HepG2 (cell line): Measurements from ENCODE around the gene DSCAML1. TPM values are rescaled to one million over a fixed set of nuclear protein-coding genes. Genes with fewer than 3 reads are reported as not detected.

Source experiments
- ATAC-seq: fragments of 200-7000 bp; cut with Tn5 transposase; 3 replicates; pipeline ENCODE4 v1.9.1; 2020; ENCODE audit warnings: mild to moderate bottlenecking, moderate library complexity
- BruUV-seq: library from RNA; stranded (reverse); fragments of 400-500 nt; replicated peaks from 2 replicates; lab custom pipeline; 2021; lab: Mats Ljungman, UMichigan
- CTCF ChIA-PET: fragments of 300-600 bp; formaldehyde crosslinking; extraction: SDS; loops from one replicate; lab custom pipeline; 2021; ENCODE audit warnings: low total read pairs, inconsistent platforms, low intra/inter-chr PET ratio; lab: Yijun Ruan, JAX
- POLR2A ChIA-PET: fragments of 350-600 bp; sonication (Branson Sonifier 250); formaldehyde crosslinking; loops from one replicate; lab custom pipeline; 2020; ENCODE audit warnings: antibody characterized with exemption, inconsistent platforms; lab: Yijun Ruan, JAX
- DNase-seq: peaks from one replicate; pipeline ENCODE4 v3.0.0-alpha.2; 2015; ENCODE audit warnings: low spot score
- FAIRE-seq: peaks from 3 replicates; lab custom pipeline; 2011; peaks lifted over from hg19 to GRCh38; lab: Jason Lieb, UNC
- H2AFZ ChIP-seq: one replicate; pipeline ENCODE4 v1.6.1; 2011; ENCODE audit warnings: low read length, inconsistent platforms
- H3K27ac ChIP-seq: fragments of 300-600 bp; 3 replicates; pipeline ENCODE4 v1.8.0; 2011; ENCODE audit warnings: mixed run types, mild to moderate bottlenecking, mixed read lengths, low read length, inconsistent platforms; ENCODE audit not compliant: insufficient read depth; ENCODE audit errors: extremely low read length
- H3K27me3 ChIP-seq, 2 experiments: fragments of 200-600 bp in 1 of 2; 2 replicates in 1 of 2; 3 replicates in 1 of 2; pipeline versions ENCODE4 v1.6.0 to v1.8.0; 2011; ENCODE audit warnings: low read length in 2 of 2, mild to moderate bottlenecking in 2 of 2, moderate library complexity in 2 of 2, inconsistent platforms in 1 of 2; ENCODE audit not compliant: insufficient read depth in 2 of 2, control insufficient read depth in 1 of 2
- H3K36me3 ChIP-seq, 2 experiments: fragments of 200-600 bp in 1 of 2; replicated peaks in 1 of 2; 2 replicates in 1 of 2; 3 replicates in 1 of 2; pipeline versions ENCODE4 v1.5.1 to v1.8.0; 2011; ENCODE audit warnings: low read length in 2 of 2, inconsistent platforms in 1 of 2; ENCODE audit not compliant: insufficient read depth in 2 of 2, control insufficient read depth in 1 of 2
- H3K4me1 ChIP-seq: 2 replicates; pipeline ENCODE4 v1.5.1; 2012; ENCODE audit warnings: low read length, inconsistent platforms; ENCODE audit not compliant: insufficient read depth
- H3K4me2 ChIP-seq: 2 replicates; pipeline ENCODE4 v1.6.0; 2011; ENCODE audit warnings: low read depth, low read length, inconsistent platforms
- H3K4me3 ChIP-seq, 3 experiments: fragments of 200-600 bp in 1 of 3; sonication (generic), shearing (Covaris generic) in 1 of 3; replicated peaks in 1 of 3; 2 replicates each; pipeline ENCODE4 v1.5.1; 2011 to 2016; ENCODE audit warnings: low read length in 3 of 3, inconsistent platforms in 2 of 3, low read depth in 2 of 3, mild to moderate bottlenecking in 2 of 3, control low read depth in 1 of 3, mixed read lengths in 1 of 3; ENCODE audit not compliant: insufficient read depth in 1 of 3
- H3K79me2 ChIP-seq: one replicate; pipeline ENCODE4 v1.6.1; 2011; ENCODE audit warnings: low read length, inconsistent platforms; ENCODE audit not compliant: insufficient read depth
- H3K9ac ChIP-seq: 2 replicates; pipeline ENCODE4 v1.6.0; 2011; ENCODE audit warnings: mild to moderate bottlenecking, low read depth, low read length, inconsistent platforms; ENCODE audit not compliant: insufficient read depth
- H3K9me3 ChIP-seq: 2 replicates; pipeline ENCODE4 v1.5.1; 2012; ENCODE audit warnings: mild to moderate bottlenecking, low read length
- H4K20me1 ChIP-seq: 2 replicates; pipeline ENCODE4 v1.6.0; 2011; ENCODE audit warnings: inconsistent platforms, mild to moderate bottlenecking, low read length, moderate library complexity; ENCODE audit not compliant: insufficient read depth
- ATM ChIP-seq: fragments of 450-650 bp; IDR thresholded peaks from 2 replicates; pipeline ENCODE4 v1.7.1; 2017; ENCODE audit warnings: mild to moderate bottlenecking, borderline replicate concordance
- CSRNP2 ChIP-seq: sonication (generic); formaldehyde crosslinking; conservative IDR thresholded peaks from 2 replicates; pipeline ENCODE4 v1.8.0; 2022; ENCODE audit warnings: low read depth, missing genetic modification reagents
- HMGA1 ChIP-seq: sonication (generic); formaldehyde crosslinking; conservative IDR thresholded peaks from 2 replicates; pipeline ENCODE4 v1.4.0; 2020; ENCODE audit warnings: missing genetic modification reagents
- MXD4 ChIP-seq: IDR thresholded peaks from 2 replicates; pipeline ENCODE4 v1.6.1; 2016; ENCODE audit warnings: mild to moderate bottlenecking, missing biosample characterization, missing genetic modification reagents
- SNAPC2 ChIP-seq: sonication (generic); formaldehyde crosslinking; IDR thresholded peaks from 2 replicates; pipeline ENCODE4 v1.8.1; 2022; ENCODE audit warnings: mild to moderate bottlenecking, missing genetic modification reagents
- ZNF414 ChIP-seq: sonication (generic); formaldehyde crosslinking; IDR thresholded peaks from 2 replicates; pipeline ENCODE4 v1.5.0; 2020; ENCODE audit warnings: missing genetic modification reagents
- WGBS: methylation state at CpG from one replicate; pipeline ENCODE4 v1.1.6; 2017; ENCODE audit warnings: low lambda C conversion rate; 5-methylcytosine and 5-hydroxymethylcytosine counted together
- in situ Hi-C: cut with HindIII; loops from 2 replicates; pipeline ENCODE4 v1.10.0; 2017; ENCODE audit warnings: low pct_unique_long_range_greater_than_20kb; ENCODE audit not compliant: extremely low pct_ligation_motif_present
- intact Hi-C: fragments of 100-400 bp; cut with micrococcal nuclease; formaldehyde crosslinking; loops from one replicate; pipeline ENCODE4 v1.10.0; 2022; ENCODE audit not compliant: unreplicated experiment
- polyA plus RNA-seq, 8 experiments: library from polyadenylated mRNA; depleted of rRNA in 3 of 8; stranded (reverse) in 7 of 8; unstranded in 1 of 8; fragments of >200 nt; fragmentation: Illumina TruSeq in 4 of 8; extraction: Trizol in 4 of 8; gene quantifications; 2 replicates each; pipeline versions ENCODE4 v1.2.1 to v1.2.3, GENCODE V29; 2011 to 2016; ENCODE audit warnings: low read depth in 4 of 8, missing spikeins in 1 of 8, mixed read lengths in 1 of 8; ENCODE audit not compliant: insufficient read depth in 1 of 8
- total RNA-seq, 5 experiments: library from RNA; depleted of rRNA; stranded (reverse); fragments of >200 nt; fragmentation: Illumina TruSeq; extraction: Trizol; gene quantifications; 2 replicates each; pipeline ENCODE4 v1.2.3, GENCODE V29; 2016; ENCODE audit warnings: low read depth in 1 of 5
- TF ChIP-seq, protein P1 (sequence below): IDR thresholded peaks from 2 replicates; pipeline ENCODE4 v1.6.1; 2016

DSCAML1 gene
- total and polyA plus RNA-seq, 2 of the 13 experiments (the other 11 are each of a cell fraction or from before 2014, with no cell fraction given): 0.29 to 0.40 TPM

DNA sequence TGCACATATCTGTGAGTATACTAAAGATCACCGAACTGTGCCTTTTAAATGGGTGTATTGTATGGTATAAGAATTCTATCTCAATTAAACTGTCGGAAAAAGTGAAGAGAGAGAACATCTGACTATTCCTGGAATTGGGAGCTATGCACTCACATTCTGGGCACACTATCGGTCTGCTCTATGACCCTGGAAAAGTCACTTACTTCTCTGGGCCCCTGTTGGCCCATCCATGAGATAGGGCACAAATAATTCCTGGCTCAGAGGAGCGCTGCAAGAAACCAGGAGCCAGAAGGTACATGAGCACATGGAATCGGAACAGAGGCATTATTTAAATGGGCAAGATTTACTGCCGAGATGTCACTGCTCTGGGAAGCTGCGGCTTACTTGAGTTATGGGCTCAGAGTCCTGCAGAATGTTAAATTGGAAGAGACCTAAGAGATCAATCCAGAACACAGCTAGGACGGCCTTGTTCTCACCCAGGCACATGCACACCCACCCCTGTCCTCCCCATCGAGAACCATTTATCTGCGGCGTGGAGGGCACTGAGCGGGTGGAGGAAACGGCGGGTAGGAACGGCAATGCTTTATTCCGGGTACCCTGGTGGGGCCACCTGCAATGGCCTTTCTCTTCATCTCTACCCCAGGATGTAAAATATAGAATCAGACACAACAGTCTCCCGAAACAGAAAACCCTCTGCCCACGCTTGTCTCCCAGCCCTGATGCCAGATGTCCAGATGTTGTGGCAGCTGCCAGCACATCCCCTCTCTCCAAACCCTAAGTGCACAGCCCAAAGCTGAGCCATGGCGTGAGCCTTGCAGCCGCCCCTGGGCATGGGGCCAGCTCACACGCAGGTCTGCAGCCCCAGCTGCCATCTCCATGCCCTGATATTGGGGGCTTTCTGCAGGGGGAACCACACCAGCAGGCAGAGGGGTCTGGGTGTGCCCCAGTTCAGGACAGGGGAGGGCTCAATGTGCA lies 142.4 kb downstream of the DSCAML1 start:
- no peak for FAIRE-seq
- H3K9ac ChIP-seq: no peak overlapping the region
- ChIA-PET POLR2A (no interaction called here), CTCF (no interaction called here)
- no peak overlapping the region for H3K4me2 ChIP-seq
- no peak for DNase-seq
- H3K36me3 ChIP-seq: no peaks in the 10 kb centered on the region
- no peak overlapping the region for H2AFZ ChIP-seq
- no peaks in the 10 kb centered on the region for H3K9me3 ChIP-seq
- no peak for ATAC-seq
- no peaks in the 10 kb centered on the region for H3K4me1 ChIP-seq
- intact Hi-C loops (no loop called here), in situ Hi-C loops (no loop called here)
- no peaks in the 10 kb centered on the region; the same call in 1 of the 2 replicates for H4K20me1 ChIP-seq
- H3K27me3 ChIP-seq: no peaks in the 10 kb centered on the region; a peak in 1 of 5 replicates
- BruUV-seq: no TSS peak
- 54% methylated on average over 18 of the region's 21 CpGs for WGBS
- TF ChIP-seq CSRNP2 (CRISPR knock-in tag): no peak
- TF ChIP-seq HMGA1: no peak
- no peak for TF ChIP-seq MXD4 (CRISPR knock-in tag)
- TF ChIP-seq, protein P1, sequence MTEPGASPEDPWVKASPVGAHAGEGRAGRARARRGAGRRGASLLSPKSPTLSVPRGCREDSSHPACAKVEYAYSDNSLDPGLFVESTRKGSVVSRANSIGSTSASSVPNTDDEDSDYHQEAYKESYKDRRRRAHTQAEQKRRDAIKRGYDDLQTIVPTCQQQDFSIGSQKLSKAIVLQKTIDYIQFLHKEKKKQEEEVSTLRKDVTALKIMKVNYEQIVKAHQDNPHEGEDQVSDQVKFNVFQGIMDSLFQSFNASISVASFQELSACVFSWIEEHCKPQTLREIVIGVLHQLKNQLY (CRISPR knock-in tag): no peak
- TF ChIP-seq ZNF414 (CRISPR knock-in tag): no peak
- TF ChIP-seq ATM: no peak
- TF ChIP-seq SNAPC2 (CRISPR knock-in tag): no peak
- no peak overlapping the region for H3K4me3 ChIP-seq
- H3K27ac ChIP-seq: no peak overlapping the region
- H3K79me2 ChIP-seq: no peaks in the 10 kb centered on the region
